AML-193 (cell line): ENCODE measurements around the gene MMAB.

ENCODE experiments used
- DNase-seq, 2 experiments: peaks; one replicate each; lab custom pipeline; 2025; lab: John Stamatoyannopoulos, UW

MMAB gene

DNA sequence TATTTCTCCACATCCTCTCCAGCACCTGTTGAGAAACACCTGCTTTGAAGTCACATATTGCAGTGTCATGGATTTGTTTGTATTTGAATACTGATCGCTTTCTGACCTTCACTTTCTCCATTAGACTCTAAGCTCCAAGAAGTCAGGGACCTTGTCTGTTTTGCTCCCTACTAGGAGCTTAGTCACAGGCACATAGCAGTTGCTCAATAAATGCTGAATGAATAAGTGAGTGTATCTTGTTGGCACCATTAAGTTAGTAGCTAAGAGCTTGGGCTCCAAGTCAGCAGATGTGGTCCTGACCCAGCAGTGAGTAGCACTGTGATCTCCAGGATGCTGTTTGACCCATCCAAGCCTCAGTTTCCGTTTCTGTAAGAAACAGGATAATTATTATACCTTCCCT is 10.4 kb upstream of the MMAB start:
- no peak for DNase-seq

GRCh38 chr12:109582636-109583035 is 9.3 kb upstream of the MMAB start:
- no peak for DNase-seq

DNA sequence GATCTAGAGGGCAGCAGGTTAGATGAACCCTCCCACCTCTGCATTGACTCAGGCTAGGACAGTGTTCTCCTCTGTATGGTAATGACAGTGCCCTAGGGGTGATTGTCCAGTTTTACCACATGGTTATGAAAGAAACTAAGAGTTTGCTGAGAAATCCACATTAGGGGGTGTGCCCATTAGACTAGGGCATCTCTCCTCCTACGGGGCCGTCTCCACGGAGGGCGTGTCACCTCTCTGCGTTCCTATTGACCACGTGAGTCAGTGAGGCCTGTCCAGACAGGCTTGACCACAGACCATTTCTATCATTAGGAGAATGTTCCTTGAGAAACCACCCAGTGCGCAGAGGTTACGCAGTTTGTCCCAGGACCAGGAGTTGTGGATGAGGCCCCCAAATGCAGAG is 8.6 kb upstream of the MMAB start:
- DNase-seq, result no peak

GRCh38 chr12:109581334-109581691 is 8.0 kb upstream of the MMAB start:
- DNase-seq, result no peak

DNA sequence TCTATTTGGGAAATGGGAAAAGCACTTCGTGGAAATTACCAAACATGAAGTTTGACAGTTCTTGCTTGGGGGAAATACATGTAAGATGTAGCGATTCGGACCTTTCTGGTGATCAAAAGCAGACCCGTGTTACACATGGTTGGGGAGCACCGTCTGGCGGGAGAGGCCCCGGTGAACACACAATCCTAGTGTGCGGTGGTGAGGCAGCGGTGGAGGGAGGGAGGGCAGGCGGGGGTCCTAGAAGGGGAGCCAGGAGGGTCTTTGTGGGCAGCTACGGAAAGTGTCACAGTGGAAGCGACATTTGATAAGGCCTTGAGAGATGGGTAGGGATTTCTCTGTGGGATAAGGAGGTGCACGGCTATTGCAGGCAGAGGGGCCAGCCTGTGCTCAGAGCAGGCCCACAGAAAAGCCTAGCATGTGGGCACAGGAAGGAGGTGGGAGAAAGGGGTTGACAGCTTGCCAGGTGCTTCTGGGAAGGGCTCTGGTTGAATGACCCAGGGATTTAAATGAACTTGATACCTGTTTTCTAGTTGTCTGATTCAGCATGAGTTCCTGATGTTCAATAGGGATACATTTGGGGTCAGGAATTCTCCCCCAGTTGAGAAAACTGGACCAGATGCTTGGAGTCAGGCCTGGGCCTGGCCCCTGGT is 7.5 kb upstream of the MMAB start:
- no peak for DNase-seq

DNA sequence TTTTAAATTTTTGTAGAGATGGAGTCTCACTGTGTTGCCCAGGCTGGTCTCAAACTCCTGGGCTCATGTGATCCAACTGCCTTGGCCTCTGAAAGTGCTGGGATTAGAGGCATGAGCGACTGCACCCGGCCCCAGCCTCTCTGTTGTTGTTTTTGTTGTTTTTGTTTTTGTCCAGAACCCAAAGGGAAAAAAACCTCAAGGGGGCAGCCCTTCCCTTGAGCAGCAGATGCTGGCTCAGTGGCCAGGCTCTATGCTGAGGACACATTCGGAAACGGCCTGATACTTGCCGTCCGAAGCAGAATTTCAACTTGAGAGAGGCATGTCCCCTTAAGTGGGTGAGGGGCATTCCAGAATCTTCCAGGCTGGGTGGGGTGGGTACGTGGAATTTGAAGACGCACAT is 7.0 kb upstream of the MMAB start:
- DNase-seq, result no peak

GRCh38 chr12:109579639-109580038 is 6.3 kb upstream of the MMAB start:
- DNase-seq, result no peak

GRCh38 chr12:109578330-109578927 is 5.1 kb upstream of the MMAB start:
- no peak for DNase-seq

DNA sequence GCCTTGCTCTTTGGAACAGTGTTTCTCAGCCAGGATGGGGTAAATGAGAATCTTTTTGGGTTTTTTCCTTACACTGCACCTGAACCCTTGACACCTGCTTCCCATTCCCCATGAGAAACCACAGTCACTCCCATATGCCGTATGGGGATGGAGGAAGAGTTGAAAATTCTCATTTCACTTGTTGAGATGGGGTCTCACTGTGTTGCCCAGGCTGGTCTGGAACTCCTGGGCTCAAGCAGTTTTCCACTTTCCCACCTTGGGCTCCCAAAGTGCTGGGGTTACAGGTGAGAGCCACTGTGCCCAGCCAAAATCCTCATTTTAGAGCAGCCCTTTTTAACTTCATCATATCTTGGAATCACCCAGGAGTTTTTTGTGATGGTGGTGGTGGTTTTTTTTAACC is 4.0 kb upstream of the MMAB start:
- no peak for DNase-seq

DNA sequence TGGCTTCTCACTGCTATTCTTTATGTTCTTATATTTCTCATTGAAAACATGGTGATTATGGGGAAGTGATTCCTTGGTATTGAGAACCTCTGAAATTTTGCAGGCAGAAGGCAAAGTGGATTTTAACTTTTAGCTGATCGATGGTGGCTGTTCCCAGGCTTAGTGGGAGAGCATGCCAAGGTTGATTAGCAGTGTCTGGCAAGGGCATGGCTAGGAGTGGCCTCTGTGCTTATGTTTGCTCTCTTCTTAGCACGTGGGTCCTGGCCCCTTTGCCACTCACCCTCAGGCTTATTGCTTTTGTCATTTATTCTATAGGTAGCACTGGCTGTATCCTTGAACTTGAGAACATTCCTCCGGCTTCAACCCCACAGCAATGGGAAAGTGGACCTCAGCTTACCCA is 2.4 kb upstream of the MMAB start:
- no peak for DNase-seq

DNA sequence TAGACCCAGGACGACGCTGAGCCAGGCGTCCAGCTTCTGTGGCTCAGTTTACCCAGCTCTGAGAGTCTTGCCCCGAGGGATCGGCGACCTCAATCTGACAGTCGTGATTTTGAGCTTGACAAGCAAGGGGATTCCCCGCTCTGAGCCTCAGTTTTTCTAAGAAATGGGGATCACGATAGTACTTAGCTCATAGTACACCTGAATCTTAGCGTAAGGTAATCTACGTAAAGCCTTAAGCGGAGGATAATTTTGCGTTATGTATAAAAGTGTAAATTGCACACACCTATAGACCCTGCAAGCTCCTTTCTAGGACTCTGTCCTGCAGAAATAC is 575 bp upstream of the MMAB start:
- DNase-seq, result no peak

DNA sequence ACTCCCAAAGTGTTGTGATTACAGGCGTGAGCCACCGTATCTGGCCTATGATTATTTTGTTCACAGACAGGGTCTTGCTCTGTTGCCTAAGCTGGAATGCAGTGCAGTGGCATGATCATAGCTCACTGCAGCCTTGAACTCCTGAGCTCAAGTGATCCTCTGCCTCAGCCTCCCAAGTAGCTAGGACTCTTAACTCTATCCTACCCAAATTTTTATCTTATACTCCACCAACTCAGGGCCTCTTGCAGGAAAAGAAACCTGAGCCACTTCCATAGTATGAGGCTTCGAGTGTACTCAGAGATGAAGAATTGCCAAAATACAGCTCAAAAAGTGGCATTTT is 828 bp downstream of the MMAB start:
- no peak for DNase-seq

GRCh38 chr12:109571773-109572505 is 1.4 kb downstream of the MMAB start:
- no peak for DNase-seq

GRCh38 chr12:109568486-109568885 is 4.8 kb downstream of the MMAB start:
- no peak for DNase-seq

- no peak for DNase-seq
Measured at GRCh38 chr12:109567967-109568366, 5.3 kb downstream of the MMAB start.

DNA sequence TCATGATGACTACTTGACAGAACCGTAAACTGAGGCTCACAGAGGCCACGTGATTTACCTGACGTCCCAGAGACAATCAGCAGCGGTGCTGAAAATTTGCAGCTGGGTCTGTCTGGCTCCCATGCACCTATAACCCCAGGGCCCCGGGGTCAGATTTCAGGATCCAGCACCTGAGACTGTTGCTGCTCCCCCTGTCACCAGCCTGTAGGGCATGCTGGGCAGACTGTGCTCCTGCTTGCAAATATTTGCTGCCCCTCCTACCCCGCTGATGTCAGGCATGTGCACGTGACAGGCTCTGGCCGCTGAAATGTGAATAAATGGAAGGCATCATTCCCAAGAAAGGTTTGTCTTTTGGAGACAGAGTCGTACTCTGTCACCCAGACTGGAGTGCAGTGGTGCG is 6.0 kb downstream of the MMAB start:
- no peak for DNase-seq

DNA sequence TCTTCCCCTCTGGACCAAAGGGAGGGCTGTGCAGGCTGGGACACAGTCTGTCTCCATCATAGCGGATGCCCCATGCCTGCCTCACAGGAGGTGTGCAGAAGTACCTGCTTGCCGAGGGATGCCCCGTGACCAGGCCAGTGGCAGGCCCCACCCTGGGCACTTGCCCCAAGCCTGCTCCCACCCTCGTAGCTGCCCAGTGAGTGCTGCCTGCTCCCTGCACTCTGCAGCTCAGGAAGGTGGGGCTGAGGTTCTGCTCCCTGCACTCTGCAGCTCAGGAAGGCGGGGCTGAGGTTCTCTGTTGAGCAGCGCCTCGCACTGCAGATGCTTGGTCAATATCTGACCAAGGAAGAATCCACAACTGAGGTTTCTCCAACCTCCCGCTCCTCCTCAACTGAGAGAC is 6.9 kb downstream of the MMAB start:
- DNase-seq, result no peak

DNA sequence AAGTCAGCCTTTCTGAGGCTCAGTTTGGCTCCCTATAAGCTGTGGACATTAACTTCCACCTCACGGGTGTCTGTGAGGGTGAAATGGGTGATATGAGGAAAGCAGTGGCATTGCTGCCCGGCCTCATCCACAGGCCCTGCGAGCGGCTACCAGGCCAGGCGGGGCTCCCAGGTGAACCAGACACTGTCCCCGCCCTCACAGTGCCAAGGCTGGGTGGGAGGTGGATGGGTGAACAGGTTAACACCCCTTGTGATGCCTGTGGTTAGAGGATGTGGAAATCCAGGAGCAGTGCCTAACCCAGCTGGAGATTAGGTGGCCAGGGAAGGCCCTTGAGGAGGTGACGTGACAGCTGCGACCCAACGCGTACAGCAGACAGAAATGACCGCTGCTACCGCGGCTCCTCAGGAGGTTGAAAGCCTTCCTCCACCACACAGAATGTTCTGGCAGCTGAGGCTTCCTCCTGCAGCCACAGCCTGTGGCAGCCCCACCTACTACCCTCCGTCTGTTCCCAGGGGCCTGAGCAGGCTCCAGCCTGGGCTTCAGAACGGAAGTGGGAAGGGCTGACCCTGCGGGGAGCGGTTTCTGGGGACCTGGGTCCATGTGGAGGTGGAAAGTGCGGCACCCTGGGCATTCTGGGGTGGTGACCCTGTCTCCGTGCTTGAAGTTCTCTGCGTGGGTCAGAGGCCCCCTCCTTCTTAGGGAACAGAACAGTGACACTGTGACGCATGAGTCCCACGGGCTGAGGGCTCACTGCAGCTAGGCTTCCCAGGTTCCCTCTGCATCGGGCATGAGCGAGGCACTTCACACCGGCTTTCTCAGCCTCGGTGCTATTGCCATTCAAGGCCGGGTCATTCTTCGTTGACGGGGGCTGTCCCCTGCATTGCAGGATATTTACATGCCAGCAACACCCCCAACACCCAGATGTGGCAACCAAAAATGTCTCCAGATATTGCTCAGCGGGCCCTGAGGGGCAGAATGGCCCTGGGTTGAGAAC is 9.7 kb downstream of the MMAB start:
- DNase-seq, result no peak

DNA sequence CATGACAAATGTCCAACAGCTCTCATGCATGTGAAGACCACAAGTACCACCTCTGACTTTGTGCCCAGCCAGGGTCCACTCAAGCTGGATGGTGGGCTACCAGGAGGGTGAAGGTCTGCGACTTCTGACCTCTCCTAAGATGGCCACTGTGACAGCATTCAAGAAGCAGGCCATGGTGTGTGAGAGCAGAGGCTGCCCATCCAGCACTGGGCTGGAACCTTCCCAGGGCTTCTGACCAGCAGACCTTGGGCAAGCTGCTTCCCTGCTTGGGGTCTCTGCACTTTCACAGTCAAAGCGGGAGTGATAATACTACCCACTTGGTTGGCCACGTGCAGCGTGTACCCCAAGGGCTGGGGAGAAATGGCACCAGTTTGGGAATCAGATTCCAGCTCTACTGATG is 10.4 kb downstream of the MMAB start:
- DNase-seq, result no peak

- DNase-seq, result no peak
Measured at GRCh38 chr12:109561711-109562030, 11.6 kb downstream of the MMAB start.

GRCh38 chr12:109560867-109561710 is 12.2 kb downstream of the MMAB start:
- no peak for DNase-seq

- DNase-seq, result no peak
Measured at GRCh38 chr12:109559601-109560000, 13.7 kb downstream of the MMAB start.
